GM12873 (cell line): ENCODE data around the gene IRF7.
A peak's percentile ranks its signal among the peaks of the same experiment; 100 is the strongest.

ENCODE experiments used
- CTCF ChIP-seq: IDR thresholded peaks from 2 replicates; pipeline ENCODE4 v1.5.1; 2012; ENCODE audit warnings: low read depth, mild to moderate bottlenecking, moderate library complexity, low read length, control low read depth; ENCODE audit not compliant: insufficient read depth; ENCODE audit errors: missing control alignments

IRF7 gene

GRCh38 chr11:597166-597725 lies 18.5 kb downstream of the IRF7 start:
- TF ChIP-seq CTCF: peak; percentile 54

- TF ChIP-seq CTCF: no peak
Observed at GRCh38 chr11:596374-596773, 19.4 kb downstream of the IRF7 start.

- TF ChIP-seq CTCF: no peak
Observed at GRCh38 chr11:595400-595799, 20.4 kb downstream of the IRF7 start.

GRCh38 chr11:593347-593746 lies 22.4 kb downstream of the IRF7 start:
- no peak for TF ChIP-seq CTCF

- TF ChIP-seq CTCF: no peak
Observed at GRCh38 chr11:592918-593317, 22.8 kb downstream of the IRF7 start.

GRCh38 chr11:592501-592900 lies 23.2 kb downstream of the IRF7 start:
- no peak for TF ChIP-seq CTCF

- no peak for TF ChIP-seq CTCF
Observed at GRCh38 chr11:590997-591396, 24.8 kb downstream of the IRF7 start.
